HuH-7 (cell line): ENCODE results near the gene CDADC1.
"Not testable (repeated sequence)": the region's sequence is repeated elsewhere in the genome, so short reads cannot be mapped to it uniquely, and the experiment has no call there.

Experiments
- DNase-seq: peaks from one replicate; pipeline ENCODE4 v3.0.0; 2011; ENCODE audit warnings: low spot score

The CDADC1 gene

DNA sequence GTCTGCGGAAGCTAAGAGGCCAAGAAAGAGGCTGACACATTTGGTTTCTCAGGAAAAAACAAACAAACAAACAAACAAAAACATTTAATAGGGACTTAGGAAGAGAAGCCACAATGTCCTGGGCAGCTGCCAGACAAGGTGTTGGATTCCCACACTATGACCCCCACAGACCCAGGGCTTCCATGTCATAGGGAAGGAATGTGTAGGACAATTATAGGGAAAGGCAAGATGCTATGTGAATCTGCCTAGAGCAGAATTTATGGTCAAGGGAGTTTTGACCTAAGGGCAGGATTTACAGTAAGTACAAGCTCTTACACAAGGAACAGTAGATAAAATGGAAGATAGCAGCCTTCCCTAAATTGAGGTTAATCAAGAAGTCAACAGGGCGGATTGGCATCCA, 9.1 kb upstream of the CDADC1 start:
- DNase-seq: no peak

DNA sequence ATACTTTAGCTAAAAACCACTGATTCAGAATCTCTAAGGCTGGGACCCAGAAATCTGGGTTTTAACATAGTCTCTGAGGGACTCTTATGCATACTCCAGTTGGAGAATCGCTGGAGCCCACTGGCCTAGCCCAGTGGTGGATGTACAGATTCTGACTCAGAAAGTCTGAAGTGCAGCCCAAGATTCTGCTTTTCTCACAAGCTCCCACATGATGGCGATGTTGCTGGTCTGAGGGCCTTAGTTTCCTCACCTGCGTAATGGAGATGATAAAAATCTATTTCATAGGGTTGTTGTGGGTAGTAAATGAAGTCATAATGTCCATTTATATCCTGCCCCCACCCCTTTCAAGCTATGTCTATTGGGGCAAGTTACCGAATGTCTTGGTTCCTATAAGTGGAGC, 7.7 kb upstream of the CDADC1 start:
- DNase-seq: no peak

DNA sequence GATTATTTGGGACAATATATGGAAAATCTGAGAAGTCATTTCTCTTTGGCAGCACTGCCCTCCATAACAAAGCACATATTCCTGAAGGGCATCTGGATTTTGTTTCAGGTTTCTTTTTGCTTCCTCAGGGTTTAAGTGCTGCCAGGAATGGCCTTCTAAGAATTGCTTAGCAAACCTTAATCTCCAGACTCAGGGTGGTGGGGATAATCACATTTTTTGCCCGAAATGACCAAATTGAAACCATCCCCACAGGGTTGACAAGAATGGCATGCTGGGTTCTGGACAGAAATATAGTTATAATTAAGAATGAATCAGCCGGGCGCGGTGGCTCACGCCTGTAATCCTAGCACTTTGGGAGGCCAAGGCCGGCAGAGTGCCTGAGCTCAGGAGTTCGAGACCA, 6.4 kb upstream of the CDADC1 start:
- DNase-seq: no peak

DNA sequence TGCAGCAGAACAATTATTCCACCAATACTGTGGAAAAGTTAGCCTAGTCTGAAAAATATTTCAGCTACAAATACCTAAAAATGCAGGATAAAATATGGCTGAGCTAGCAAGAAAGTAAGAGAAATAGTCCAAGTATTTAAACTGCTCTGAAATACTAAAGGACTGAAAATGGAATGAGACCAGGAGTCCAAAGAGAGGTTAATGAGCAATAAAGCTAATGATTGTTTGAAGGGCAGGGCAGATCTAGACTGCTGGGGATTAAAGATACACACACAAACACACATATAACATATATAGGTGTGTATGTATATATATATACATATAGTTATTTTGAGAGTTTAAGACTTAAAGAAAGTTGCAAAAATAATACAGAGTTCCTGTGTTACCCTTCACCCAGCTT, 2.6 kb upstream of the CDADC1 start:
- DNase-seq: no peak

DNA sequence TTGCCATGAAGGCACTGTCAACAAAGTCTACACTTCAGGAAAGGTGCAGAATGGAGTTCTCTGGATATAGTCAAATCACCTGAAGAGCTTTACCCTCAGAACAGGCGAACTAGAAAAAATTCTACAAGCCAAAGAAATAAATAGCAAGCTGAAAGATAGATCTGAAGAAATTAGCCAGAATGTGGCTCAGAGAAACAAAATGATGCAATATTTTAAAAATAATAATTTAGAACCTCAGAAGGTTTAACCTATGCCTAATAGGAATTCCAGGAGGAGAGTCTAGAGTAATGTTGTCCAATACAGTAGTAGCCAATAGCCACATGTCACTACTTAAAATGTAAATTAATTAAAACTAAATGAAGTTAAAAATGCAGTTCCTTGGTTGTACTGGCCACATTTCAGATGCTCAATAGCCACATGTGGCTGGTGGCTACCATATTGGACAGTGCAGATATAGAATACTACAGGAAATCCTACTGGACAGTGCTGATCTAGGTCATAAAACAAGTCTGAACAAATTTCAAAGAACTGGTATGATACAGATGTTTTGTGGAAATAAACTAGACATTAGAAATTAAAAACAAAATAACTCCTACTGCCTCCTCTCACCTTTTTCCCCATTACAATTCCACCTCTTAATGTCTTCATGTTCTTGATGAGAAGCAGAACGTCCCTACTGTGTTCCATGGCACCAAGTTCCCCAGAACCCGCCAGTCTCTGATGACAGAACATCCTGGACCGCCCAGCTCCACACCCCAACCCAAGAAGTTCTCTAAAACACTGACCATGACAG, 679 bp upstream of the CDADC1 start:
- no peak for DNase-seq

DNA sequence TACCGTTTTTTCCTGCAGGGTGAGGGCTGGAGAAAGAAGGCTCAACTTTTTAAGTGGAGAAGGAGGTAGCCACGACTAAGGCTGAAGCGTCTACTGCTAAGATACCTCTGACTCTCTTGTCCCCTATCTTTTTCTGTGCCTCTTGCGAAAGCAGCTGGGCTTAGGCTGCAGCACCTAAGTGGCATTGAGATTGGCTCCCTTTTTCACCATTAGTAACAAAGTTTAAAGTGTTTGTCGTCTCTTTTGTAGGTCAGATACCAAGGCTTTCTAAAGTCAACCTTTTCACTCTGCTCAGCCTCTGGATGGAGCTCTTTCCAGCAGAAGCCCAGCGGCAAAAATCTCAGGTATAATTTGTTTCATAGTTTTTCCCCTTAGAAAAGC, 887 bp downstream of the CDADC1 start:
- no peak for DNase-seq

DNA sequence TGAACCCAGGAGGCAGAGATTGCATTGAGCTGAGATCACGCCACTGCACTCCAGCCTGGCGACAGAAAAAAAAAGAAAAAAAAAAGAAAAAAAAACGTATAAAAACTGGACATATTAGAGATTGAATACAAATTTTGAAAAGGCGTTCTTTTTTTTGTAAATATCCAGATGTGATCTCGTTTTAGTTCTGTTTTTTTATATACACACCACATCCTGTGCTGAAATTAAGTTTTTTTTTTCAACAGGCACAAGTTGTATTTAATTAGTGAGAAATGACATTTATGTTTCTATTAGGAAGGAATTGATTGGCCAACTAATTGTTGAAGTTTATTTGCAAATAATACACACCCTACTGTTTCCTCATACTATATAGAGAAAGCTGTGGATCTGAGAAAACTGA, 3.6 kb downstream of the CDADC1 start:
- DNase-seq: no peak

DNA sequence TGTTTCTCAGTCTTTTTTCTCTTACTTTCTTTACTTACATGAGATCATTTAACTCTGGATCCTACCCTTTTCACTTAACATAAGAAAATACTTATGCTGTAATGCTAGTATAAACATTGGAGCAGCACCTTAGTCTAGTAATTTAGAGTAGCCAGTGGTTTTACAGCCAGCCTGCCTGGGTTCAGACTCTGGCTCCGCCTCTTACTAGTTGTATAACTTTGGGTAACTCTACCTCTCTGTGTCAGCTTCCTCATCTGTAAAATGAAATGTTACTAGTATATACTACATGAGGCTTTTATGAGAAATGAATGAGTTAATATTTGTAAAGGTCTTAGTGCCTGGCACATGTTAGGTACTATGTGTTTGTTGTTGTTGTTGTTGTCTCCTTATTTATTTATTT, 5.6 kb downstream of the CDADC1 start:
- DNase-seq: no peak

DNA sequence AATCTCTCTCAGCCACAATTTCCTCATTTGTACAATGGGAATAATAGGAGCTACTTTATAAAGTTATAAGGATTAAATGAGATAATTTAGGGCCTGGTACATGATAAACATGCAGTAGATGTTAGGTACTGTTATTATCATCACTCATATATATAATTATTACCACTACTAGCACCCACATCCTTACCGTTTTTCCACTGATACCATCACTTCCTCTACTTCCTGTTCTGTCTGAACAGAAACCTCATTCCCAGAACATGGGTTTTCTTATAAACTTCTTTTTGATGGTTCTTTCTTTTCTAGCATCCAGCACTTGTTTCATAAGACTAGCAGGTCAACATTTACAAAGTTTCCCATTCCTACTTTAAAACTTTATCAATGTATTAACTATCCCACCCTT, 6.3 kb downstream of the CDADC1 start:
- DNase-seq: no peak

DNA sequence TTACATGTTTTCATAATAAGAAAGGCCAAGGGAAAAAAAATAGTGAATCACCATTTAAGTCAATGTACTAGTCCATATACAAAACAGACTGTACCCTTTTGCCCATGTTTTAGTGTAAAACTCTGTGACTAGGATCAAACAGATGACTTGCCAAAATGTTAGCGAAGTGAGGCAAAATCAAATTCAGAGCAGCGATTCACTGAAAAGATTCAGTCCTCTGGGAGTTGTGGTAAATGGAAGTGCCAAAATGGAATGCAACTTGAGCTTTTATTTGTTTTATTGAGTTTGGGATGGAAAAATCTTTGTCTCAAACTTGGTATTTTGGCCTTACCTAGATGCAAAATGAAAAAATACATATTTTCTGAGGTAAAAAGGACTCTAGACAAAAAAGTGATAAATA, 9.1 kb downstream of the CDADC1 start:
- no peak for DNase-seq

DNA sequence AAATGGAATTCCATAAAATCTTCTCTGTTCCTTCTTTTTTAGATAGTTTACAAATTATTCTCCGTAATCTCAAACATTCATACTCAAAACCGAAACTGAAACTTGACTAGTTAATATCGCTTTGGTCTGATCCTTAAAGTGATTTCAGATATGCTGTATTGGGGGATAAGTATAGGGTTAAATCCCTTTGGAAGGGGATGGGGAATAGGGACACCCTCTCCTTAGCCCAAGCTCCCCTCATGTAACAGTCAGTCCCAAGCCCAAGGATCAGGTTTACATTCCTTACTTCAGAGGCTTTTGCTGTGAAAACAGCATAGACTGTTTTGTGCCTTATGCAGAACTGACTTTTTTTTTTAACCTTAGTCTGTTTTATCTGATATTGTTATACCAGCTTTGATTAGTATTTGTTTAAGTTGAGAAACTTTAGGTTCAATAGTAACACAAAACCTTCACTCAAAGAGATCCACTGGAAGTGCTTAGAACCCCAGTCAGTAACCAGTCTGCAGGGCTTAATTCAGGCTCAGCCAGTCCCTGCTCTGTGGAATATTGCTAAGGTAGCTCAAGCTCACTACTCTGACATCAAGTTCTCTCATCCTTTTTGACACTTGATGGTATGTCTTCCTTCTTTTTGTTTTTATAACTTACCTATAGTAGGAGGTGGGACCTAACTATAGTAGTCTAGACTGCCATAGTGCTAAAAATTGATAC, 10.5 kb downstream of the CDADC1 start:
- no peak for DNase-seq

DNA sequence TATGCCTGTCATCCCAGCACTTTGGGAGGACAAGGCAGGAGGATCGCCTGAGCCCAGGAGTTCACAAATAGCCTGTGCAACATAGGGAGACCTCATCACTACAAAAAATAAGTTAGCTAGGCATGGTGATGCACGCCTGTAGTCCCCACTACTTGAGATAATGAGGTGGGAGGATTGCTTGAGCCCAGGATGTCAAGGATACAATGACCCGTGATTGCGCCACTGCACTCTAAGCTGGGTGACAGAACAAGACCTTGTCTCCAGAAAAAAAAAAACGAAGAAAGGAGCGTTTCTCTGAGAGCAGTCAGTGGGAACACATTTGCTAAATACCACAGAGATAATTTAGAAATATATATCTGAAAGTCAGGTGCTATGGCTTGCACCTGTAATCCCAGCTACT, 11.9 kb downstream of the CDADC1 start:
- DNase-seq: no peak

DNA sequence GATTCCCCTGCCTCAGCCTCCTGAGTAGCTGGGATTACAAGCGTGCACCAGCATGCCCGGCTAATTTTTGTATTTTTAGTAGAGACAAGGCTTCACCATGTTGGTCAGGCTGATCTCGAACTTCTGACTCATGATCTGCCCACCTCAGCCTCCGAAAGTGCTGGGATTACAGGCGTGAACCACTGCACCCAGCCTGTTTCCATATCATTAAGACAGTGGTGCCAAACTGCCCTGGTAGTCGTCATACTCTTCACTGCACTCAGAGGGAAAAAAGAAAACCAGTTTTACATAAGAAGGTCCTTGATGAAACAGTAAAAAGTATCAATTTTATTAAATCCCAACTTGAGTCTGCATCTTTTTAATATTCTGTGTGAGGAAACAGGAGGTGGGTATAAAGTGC, 14.9 kb downstream of the CDADC1 start:
- no peak for DNase-seq

DNA sequence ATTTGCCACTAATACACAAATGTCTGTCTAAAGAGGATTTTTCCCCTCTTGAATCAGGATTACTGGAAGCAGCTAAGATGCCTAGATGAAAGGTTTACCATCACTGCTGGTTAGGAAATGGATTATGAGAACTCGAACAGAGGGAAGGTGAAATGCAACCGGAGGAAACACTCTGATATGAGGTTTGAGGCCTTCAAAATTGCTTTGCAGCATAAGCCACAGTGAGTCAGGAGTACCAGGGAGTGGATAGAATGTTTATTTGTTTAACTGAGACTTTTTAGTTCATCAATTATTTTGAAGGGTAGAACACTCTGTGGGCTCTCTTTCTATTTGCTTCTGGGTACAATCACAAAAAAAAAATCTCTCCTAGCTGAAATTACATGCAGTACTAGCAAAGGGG, 18.1 kb downstream of the CDADC1 start:
- no peak for DNase-seq

DNA sequence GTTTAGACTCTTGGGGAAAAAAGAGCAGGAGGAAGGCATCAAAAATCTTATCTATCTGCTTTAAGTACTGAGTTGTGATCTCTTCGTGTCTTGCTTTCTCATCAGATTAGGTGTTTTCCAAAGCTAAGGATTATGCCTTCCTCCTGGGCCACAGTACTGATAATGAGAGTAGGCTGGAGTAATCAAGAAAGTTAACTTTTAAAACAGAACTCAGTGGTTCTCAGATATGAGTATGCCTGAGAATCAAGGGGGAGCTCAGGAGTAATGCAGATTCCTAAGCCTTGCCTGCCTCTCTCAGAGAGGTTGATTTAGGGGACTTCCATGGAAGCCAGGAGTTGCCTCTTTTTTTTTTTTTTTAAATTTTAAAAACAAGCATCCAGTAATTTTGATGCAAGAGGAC, 23.5 kb downstream of the CDADC1 start:
- DNase-seq: no peak

DNA sequence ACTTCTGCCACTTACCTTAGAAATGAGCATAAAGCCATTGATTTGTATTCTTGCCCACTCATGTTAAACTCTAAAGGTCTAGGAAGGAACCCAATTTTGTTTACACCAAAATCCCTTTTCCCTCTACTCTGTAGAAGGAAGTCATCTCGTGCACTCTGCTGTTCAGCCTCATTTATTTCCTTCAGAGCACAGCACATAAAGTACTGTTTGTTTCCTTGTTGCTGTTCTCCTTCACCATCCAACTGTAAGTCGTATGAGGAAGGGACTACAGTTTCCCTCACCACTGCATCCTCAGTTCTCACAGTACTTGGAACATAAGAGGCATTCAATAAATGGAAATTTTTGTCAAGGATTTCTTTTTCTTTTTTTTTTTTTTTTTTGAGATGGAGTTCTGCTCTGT, 24.6 kb downstream of the CDADC1 start:
- no peak for DNase-seq

DNA sequence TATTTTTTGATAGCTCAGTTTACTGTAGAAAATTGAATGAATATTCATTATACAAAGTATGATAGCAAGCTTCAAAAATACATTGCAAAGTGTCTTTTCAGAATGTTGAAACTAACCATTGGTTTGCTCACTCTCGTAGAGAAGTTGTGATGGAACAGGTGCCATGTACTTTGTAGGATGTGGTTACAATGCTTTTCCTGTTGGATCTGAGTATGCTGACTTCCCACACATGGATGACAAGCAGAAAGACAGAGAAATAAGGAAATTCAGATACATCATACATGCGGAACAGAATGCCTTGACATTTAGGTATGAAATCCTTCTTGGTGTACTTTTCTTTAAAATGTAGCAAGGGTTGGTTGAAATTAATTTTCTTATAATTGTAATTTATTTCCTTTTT, 30.5 kb downstream of the CDADC1 start:
- no peak for DNase-seq

DNA sequence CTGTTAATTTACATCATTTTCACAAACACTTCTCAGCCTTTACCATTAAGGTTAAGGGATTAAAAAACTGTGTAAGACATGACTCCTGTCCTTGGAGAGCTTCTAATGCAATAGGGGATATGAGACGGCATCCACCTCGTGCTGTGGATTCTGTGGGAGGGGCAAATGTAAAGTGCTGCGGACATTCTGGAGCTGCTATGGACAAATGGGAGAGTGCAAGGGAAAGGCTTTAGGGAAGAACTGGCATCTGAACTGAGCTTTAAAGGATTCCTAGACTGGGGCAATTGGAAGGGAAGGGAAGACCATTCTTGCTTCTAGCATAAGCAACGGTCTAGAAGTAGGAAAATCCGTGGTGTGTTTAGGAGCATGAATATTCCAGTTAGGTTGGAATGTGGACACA, 31.4 kb downstream of the CDADC1 start:
- no peak for DNase-seq

DNA sequence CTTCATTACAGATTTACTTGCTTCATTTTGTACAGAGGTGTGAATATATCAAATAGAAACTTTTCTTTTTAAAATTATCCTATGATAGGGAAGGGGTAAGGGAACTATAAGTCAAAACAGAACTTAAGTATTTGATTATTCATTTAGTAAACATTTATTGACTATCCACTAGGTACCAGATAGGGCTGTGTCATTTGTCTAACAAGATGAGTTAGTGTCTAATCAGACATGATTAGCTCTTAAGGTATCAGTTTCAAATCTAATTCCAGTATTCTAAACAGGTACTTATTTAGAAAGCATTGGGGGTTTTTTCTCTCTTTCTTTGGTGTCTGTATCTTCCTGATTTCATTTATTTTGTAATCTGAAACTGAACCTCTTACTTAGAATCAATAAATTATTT, 32.2 kb downstream of the CDADC1 start:
- DNase-seq: no peak

DNA sequence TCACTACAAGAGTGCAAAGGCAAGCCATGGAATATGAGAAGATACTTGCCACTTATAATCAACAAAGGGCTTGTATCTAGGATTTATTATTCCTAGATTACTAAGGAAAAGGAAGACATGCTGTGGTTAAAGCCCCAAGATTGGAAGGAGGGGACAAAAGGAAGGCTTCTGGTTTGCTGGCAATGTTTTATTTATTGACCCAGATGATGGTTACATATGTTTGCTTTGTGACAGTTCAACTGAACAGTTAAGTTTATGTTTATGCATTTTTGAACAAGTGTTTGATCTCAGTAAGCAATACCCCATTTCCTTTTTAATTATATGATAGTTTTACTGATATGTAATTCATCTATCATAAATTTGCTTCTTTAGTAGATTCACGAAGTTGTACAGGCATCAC, 40.3 kb downstream of the CDADC1 start:
- DNase-seq: no peak

DNA sequence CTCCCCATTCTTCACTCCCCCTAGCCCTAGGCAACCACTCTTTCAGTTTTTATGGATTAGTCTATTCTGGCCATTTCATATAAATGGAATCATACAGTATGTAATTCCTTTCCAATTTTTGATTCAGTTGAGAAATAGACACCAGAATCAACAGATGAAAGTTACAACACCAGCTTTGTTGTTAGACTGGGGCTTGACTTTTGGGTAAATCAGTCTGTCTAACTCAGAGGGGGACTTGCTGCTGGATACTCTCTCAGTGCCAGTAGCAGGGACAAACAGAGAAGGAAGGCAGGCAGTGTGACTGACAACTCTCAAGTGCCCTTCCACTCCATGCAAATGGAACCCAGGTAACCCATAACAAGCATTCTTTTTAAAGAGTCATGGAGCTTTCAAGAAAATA, 40.7 kb downstream of the CDADC1 start:
- no peak for DNase-seq

DNA sequence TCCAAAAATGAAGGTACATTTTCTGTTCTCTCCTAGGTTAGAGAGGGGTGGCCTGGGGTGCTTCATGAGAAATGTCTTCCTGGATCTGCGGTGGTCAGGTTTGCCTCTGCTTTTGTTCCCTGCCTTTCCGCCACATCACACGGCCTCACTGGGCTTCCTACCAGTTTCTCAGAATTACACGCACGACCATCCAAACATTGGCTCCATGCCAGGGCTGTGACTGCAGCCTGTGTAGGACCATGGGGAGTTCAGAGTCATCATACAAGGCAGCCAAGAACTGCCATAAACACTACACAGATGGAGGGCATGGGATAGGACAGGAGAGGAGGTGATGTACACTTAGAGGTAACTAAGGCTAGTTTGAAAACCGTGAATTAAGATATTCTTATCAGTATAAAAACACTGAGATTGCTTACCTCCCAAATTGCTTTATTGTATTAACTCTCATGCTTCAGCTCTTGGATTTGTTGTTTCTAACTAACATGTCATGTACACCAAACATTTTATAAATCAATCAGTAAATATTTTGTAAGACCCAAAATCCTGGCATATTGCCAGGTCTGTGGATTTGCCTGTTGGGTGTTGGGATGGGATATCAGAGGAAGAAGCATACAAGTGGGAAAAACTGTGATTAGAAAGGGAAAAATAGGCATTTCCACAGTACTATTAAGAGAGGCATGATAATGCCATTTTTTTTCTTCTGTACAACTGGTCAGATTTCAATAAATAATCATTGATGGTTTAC, 45.2 kb downstream of the CDADC1 start:
- DNase-seq: no peak

DNA sequence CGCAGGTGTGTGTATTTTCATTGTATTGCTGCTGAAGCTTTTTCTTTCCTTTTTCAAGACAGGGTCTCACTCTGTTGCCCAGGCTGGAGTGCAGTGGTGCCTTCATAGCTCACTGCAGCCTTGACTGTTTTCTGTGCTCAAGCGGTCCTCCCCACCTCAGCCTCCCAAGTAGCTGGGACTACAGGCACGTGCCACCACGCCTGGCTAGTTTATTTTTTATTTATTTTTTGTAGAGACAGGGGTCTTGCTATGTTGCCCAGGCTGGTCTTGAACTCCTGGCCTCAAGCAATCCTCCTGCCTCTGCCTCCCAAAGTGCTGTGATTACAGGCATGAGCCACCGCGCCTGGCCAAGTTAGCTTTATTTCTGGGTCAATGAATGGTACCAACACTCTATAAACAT, 47.0 kb downstream of the CDADC1 start:
- DNase-seq: not testable (repeated sequence)
